Subcutaneous adipose tissue (tissue), 4 donors: ENCODE data around the gene SERPIND1. TPM values are rescaled to one million over a fixed set of nuclear protein-coding genes. Genes with fewer than 3 reads are reported as not detected.

ENCODE experiments used
- CTCF ChIP-seq: fragments of 450-650 bp; IDR thresholded peaks from one replicate; pipeline ENCODE4 v1.5.1; 2016; ENCODE audit warnings: low read depth, mild to moderate bottlenecking, control low read depth, antibody characterized with exemption, moderate library complexity
- total RNA-seq, 4 donors: library from RNA; depleted of rRNA; stranded (reverse); fragments of >200 nt; gene quantifications; one replicate each; pipeline ENCODE4 v1.1.0, GENCODE V29; 2016

Gene SERPIND1
- total RNA-seq, result under 1 TPM in 1 of 4 donors, not detected in 3; 0.22 TPM

DNA sequence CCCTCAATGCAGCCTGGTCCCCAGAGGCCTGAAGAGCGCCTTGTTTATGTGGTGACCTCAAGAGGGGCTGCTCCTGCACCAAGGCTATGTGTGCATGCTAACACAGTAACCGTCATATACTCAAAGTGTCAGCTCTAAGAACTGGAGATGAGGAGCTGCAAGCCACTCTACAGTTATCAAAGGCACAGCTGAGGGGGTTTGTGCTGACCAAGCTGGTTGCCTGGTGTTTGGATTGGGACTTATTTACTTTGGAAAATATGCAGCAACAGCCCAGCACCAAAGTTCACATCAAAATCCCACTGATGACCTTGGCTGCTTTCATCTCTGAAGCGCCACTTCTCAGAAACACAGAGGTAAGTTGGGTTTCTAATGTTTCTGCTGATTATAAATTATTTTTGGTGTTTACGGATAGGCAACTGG lies at the start of gene SERPIND1:
TSS of gene SERPIND1 (plus strand) at position 321 of the 420 bp plus-strand sequence. CDS start 5,200 bp downstream, outside the sequence.
- no peak for TF ChIP-seq CTCF

- TF ChIP-seq CTCF, result no peak
Measured at GRCh38 chr22:20724676-20725454, 49.0 kb upstream of the SERPIND1 start.

DNA sequence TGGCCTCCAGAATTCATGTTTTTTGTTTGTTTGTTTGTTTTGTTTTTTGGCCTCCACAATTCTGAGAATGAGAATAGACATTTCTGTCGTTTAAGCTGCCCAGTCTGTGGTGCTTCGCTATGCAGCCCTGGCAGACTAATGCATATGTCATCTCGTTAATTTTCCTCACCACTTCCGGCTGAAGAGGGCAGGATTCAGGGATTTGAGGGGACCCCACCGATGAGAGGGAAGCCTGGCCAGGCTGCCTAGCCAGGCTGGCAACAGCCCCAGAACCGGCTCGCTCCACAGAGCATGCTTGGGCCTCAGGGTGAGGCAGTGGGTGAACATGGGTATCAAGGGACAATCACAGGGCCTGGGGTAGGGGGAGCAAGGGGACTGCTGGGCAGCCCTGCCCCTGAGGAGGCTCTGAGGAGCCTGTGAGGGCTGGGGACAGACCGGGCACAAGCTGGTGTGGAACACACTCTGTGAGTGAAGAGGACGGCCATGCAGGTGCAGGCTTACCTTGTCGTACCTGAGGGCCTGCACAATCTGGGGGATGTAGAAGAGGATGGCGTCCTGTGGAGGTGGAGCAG lies 47.8 kb upstream of the SERPIND1 start:
- TF ChIP-seq CTCF, result no peak

DNA sequence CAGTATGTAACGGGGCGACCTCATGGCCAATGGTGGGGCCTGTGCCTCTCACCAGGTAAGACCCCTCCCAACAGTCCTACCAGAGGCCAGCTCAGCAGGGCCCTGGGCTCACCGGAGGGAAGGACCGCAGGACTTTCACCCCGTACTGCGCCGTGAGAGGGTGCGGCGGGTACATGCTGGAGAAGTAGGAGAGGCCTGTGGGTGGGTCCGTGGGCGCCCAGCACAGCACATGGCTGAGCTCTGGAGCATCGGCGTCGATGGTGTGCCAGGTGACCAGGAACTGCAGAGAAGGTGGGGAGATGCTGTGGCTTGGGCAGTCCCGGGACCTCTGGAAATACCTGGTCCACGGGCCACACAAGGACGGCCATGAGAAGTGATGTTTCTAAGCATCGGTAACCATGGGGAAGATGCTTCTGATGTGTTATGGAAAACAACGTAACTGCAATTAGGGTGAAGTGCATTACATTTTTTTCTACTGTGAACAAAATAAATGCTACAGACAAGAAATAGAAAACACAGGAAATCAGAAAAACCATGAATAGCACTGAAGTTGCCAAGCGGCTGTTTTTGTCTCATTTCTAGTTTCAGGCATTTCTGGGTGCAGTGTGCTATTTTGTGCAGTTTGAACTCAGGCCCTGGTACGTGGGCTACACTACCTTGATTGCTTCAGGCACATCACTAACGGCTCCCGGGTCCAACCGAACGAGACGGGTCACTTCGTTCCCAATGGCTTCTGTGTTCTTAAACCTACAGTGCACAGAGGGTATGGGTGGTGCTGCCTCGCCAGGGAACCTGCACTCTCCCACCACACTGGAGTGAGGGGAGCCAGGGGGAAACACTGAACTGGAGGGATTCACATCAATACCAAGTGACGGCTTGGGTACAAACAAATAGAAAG lies 46.5 kb upstream of the SERPIND1 start:
- no peak for TF ChIP-seq CTCF

- TF ChIP-seq CTCF, result no peak
Measured at GRCh38 chr22:20728523-20729190, 45.3 kb upstream of the SERPIND1 start.

- no peak for TF ChIP-seq CTCF
Measured at GRCh38 chr22:20729194-20729593, 44.7 kb upstream of the SERPIND1 start.
